PC-9 (cell line): ENCODE results near the gene ZSCAN25.

ENCODE experiments used
- EZH2 ChIP-seq: fragments of 200-600 bp; sonication (generic); IDR thresholded peaks from 2 replicates; pipeline ENCODE4 v1.8.0; 2017; ENCODE audit warnings: antibody characterized with exemption, low read depth
- TF ChIP-seq, protein P1 (sequence below): fragments of 200-600 bp; sonication (generic); conservative IDR thresholded peaks from 2 replicates; pipeline ENCODE4 v1.6.1; 2017; ENCODE audit warnings: mixed run types, antibody characterized with exemption, mild to moderate bottlenecking, moderate library complexity

DNA sequence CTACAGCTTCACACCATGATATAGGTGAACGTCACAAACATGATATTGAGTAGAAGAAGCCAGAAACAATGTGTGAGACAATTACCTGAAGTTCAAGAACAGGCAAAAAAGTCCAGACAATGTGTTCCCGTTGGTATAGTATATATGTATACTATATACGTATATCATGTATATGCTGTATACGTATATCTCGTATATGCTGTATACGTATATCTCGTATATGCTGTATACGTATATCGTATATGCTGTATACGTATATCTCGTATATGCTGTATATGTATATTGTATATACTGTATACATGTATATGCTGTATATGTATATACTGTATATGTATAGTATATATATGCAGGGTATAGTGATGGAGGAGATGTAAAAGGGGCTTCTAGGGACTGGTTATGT lies 10.8 kb downstream of the ZSCAN25 start:
- TF ChIP-seq, protein P1, sequence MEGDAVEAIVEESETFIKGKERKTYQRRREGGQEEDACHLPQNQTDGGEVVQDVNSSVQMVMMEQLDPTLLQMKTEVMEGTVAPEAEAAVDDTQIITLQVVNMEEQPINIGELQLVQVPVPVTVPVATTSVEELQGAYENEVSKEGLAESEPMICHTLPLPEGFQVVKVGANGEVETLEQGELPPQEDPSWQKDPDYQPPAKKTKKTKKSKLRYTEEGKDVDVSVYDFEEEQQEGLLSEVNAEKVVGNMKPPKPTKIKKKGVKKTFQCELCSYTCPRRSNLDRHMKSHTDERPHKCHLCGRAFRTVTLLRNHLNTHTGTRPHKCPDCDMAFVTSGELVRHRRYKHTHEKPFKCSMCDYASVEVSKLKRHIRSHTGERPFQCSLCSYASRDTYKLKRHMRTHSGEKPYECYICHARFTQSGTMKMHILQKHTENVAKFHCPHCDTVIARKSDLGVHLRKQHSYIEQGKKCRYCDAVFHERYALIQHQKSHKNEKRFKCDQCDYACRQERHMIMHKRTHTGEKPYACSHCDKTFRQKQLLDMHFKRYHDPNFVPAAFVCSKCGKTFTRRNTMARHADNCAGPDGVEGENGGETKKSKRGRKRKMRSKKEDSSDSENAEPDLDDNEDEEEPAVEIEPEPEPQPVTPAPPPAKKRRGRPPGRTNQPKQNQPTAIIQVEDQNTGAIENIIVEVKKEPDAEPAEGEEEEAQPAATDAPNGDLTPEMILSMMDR, result no peak
- TF ChIP-seq EZH2, result no peak
